ENCODE results near the gene LMNTD2. TPM values are rescaled to one million over a fixed set of nuclear protein-coding genes. Genes with fewer than 3 reads are reported as not detected.

Gene LMNTD2
- total and polyA plus RNA-seq, 4 donors, result 0.79 to 7.6 (median 3.3) TPM

DNA sequence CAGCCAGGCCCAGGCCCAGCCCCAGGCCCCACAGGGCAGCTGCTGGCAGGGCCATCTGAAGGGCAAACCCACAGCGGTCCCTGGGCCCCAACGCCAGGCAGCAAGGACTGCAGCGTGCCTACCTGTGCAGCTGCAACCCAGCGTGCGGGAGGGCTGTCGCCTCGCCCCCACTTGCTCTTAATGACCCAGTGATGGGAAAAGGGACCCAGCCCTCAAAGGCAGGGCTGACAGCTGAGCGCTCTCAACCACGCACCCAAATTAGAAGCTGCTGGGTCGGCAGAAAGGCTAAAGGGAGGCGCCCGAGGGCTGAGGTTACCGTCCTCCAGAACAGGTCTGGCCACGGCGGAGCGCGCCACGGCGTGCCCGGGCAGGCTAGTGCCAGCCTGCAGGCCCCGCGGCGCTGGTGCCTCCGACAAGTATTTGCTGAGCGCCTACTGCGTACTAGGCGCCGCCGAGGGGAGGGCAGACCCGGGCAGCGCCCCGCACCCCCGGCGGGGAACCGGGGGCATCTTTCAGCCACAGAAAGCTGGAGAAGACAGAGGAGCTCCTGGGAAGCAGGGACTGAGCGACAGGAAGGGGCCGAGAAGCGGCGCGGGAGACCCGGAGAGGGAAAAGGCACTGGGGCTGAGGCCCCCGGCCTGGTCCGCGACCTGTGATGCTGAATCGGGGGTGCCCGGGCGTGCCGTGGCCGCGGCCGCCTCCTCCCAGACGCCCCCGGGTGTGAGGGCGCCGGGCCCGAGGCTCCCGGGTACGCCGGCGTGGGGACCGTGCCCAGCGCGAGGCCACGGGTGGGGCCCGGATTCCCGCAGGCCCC lies 25.9 kb downstream of the LMNTD2 start:
- H3K27ac ChIP-seq (ENCODE audit: low read depth, low read length), result no peak overlapping the region

GRCh38 chr11:533586-534395 lies 26.7 kb downstream of the LMNTD2 start:
- Histone ChIP-seq H3K9me3 (ENCODE audit: control insufficient read depth, insufficient read depth, low read length) (no peaks in the 10 kb centered on the region), H3K36me3 (ENCODE audit: control insufficient read depth, insufficient read depth, low read length) (peaks cover 61% of the 10 kb centered on the region), H3K27me3 (ENCODE audit: control insufficient read depth, insufficient read depth, low read length) (peaks cover 22% of the 10 kb centered on the region), H3K4me3 (ENCODE audit: low read depth, low read length) (peak overlapping the region; percentile 71), H3K4me1 (ENCODE audit: control insufficient read depth, insufficient read depth, low read length) (peaks cover 48% of the 10 kb centered on the region), H3K27ac (ENCODE audit: low read depth, low read length) (no peak overlapping the region)
- WGBS (ENCODE audit: insufficient coverage), result 94% methylated on average over 37 of the region's 37 CpGs
- no peak for DNase-seq (ENCODE audit: low read depth in 4 of 6, low spot score in 6 of 6)

More for the DNA sequence above, 25.9 kb downstream of the LMNTD2 start:
- Histone ChIP-seq H3K4me3 (ENCODE audit: low read depth, low read length) (peak overlapping the region; percentile 71), H3K36me3 (ENCODE audit: control insufficient read depth, insufficient read depth, low read length) (peaks cover 53% of the 10 kb centered on the region), H3K27me3 (ENCODE audit: control insufficient read depth, insufficient read depth, low read length) (peaks cover 22% of the 10 kb centered on the region), H3K9me3 (ENCODE audit: control insufficient read depth, insufficient read depth, low read length) (no peaks in the 10 kb centered on the region), H3K4me1 (ENCODE audit: control insufficient read depth, insufficient read depth, low read length) (peaks cover 48% of the 10 kb centered on the region)
- DNase-seq (ENCODE audit: low read depth in 4 of 6, low spot score in 6 of 6), result no peak
- WGBS (ENCODE audit: insufficient coverage), result 9% methylated on average over 66 of the region's 66 CpGs

GRCh38 chr11:532986-533585 lies 27.5 kb downstream of the LMNTD2 start:
- peaks cover 41% of the 10 kb centered on the region for H3K4me1 ChIP-seq (ENCODE audit: control insufficient read depth, insufficient read depth, low read length)
- H3K4me3 ChIP-seq (ENCODE audit: low read depth, low read length), result no peak overlapping the region
- H3K36me3 ChIP-seq (ENCODE audit: control insufficient read depth, insufficient read depth, low read length), result peaks cover 62% of the 10 kb centered on the region
- peaks cover 20% of the 10 kb centered on the region for H3K27me3 ChIP-seq (ENCODE audit: control insufficient read depth, insufficient read depth, low read length)
- peak in 1 of 6 donors; percentile 3 for DNase-seq (ENCODE audit: low read depth in 4 of 6, low spot score in 6 of 6)
- 96% methylated on average over 29 of the region's 33 CpGs for WGBS (ENCODE audit: insufficient coverage)
- no peak overlapping the region for H3K27ac ChIP-seq (ENCODE audit: low read depth, low read length)
- no peaks in the 10 kb centered on the region for H3K9me3 ChIP-seq (ENCODE audit: control insufficient read depth, insufficient read depth, low read length)

GRCh38 chr11:532527-532985 lies 28.0 kb downstream of the LMNTD2 start:
- Histone ChIP-seq H3K27me3 (ENCODE audit: control insufficient read depth, insufficient read depth, low read length) (peaks cover 14% of the 10 kb centered on the region), H3K36me3 (ENCODE audit: control insufficient read depth, insufficient read depth, low read length) (peaks cover 62% of the 10 kb centered on the region), H3K4me1 (ENCODE audit: control insufficient read depth, insufficient read depth, low read length) (peaks cover 36% of the 10 kb centered on the region), H3K4me3 (ENCODE audit: low read depth, low read length) (no peak overlapping the region), H3K9me3 (ENCODE audit: control insufficient read depth, insufficient read depth, low read length) (no peaks in the 10 kb centered on the region), H3K27ac (ENCODE audit: low read depth, low read length) (no peak overlapping the region)
- peak in 1 of 6 donors; percentile 1 for DNase-seq (ENCODE audit: low read depth in 4 of 6, low spot score in 6 of 6)
- WGBS (ENCODE audit: insufficient coverage), result 91% methylated on average over 22 of the region's 23 CpGs

DNA sequence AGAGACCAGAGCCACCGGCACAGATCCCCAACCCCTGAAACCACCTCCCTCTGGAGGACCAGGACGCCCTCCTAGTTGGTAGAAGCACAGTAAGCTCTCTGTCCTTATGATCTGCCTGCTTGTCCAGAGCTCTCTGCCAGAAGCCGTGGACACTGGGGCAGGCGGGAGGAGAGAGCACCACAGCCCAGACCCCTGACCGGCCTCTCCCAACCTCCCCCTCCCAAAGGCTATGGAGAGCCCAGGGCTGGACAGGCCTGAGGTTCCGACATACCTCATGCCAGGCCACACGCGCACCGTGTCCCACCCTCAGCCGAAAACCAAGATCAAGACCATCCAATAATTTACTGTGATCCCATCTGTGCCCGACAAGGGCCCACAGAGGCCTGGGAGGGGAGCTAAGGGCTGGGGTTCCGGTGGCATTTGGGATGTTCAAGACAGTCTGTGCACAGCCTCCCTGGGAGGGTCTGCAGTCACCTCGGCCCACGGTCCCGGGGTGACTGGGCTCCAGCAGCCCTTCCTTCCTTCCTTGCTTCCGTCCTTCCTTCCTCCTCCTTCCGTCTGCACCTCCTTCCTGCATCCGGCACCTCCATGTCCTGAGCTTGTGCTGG lies 28.5 kb downstream of the LMNTD2 start:
- no peak overlapping the region for H3K4me3 ChIP-seq (ENCODE audit: low read depth, low read length)
- peaks cover 62% of the 10 kb centered on the region for H3K36me3 ChIP-seq (ENCODE audit: control insufficient read depth, insufficient read depth, low read length)
- no peaks in the 10 kb centered on the region for H3K9me3 ChIP-seq (ENCODE audit: control insufficient read depth, insufficient read depth, low read length)
- 90% methylated on average over 11 of the region's 18 CpGs for WGBS (ENCODE audit: insufficient coverage)
- H3K27me3 ChIP-seq (ENCODE audit: control insufficient read depth, insufficient read depth, low read length), result peaks cover 9% of the 10 kb centered on the region
- no peak for DNase-seq (ENCODE audit: low read depth in 4 of 6, low spot score in 6 of 6)
- no peak overlapping the region for H3K27ac ChIP-seq (ENCODE audit: low read depth, low read length)
- H3K4me1 ChIP-seq (ENCODE audit: control insufficient read depth, insufficient read depth, low read length), result peaks cover 30% of the 10 kb centered on the region

GRCh38 chr11:530960-531831 lies 29.3 kb downstream of the LMNTD2 start:
- 87% methylated on average over 26 of the region's 28 CpGs for WGBS (ENCODE audit: insufficient coverage)
- H3K36me3 ChIP-seq (ENCODE audit: control insufficient read depth, insufficient read depth, low read length), result peaks cover 62% of the 10 kb centered on the region
- DNase-seq (ENCODE audit: low read depth in 4 of 6, low spot score in 6 of 6), result peak in 1 of 6 donors; percentile 2
- H3K4me3 ChIP-seq (ENCODE audit: low read depth, low read length), result no peak overlapping the region
- H3K9me3 ChIP-seq (ENCODE audit: control insufficient read depth, insufficient read depth, low read length), result no peaks in the 10 kb centered on the region
- H3K27me3 ChIP-seq (ENCODE audit: control insufficient read depth, insufficient read depth, low read length), result peaks cover under 1% of the 10 kb centered on the region
- no peak overlapping the region for H3K27ac ChIP-seq (ENCODE audit: low read depth, low read length)
- peaks cover 22% of the 10 kb centered on the region for H3K4me1 ChIP-seq (ENCODE audit: control insufficient read depth, insufficient read depth, low read length)

GRCh38 chr11:529728-530411 lies 30.7 kb downstream of the LMNTD2 start:
- no peak overlapping the region for H3K4me3 ChIP-seq (ENCODE audit: low read depth, low read length)
- 81% methylated on average over 18 of the region's 18 CpGs for WGBS (ENCODE audit: insufficient coverage)

More at GRCh38 chr11:529728-530411, 30.7 kb downstream of the LMNTD2 start:
- Histone ChIP-seq H3K36me3 (ENCODE audit: control insufficient read depth, insufficient read depth, low read length) (peaks cover 62% of the 10 kb centered on the region), H3K27me3 (ENCODE audit: control insufficient read depth, insufficient read depth, low read length) (no peaks in the 10 kb centered on the region), H3K27ac (ENCODE audit: low read depth, low read length) (no peak overlapping the region), H3K9me3 (ENCODE audit: control insufficient read depth, insufficient read depth, low read length) (no peaks in the 10 kb centered on the region), H3K4me1 (ENCODE audit: control insufficient read depth, insufficient read depth, low read length) (peaks cover 19% of the 10 kb centered on the region)
- DNase-seq (ENCODE audit: low read depth in 4 of 6, low spot score in 6 of 6), result peak in 1 of 6 donors; percentile 1

All from spinal cord (tissue), 10 donors.